H9 (cell line): Measurements from ENCODE around the gene EMP3. TPM values are rescaled to one million over a fixed set of nuclear protein-coding genes. Genes with fewer than 3 reads are reported as not detected.
A peak's percentile ranks its signal among the peaks of the same experiment; 100 is the strongest.

Experiments used
- DNase-seq: peaks from one replicate; pipeline ENCODE4 v3.0.0-alpha.2; 2017
- H2AFZ ChIP-seq: one replicate; pipeline ENCODE4 v1.6.1; 2013; ENCODE audit warnings: mild to moderate bottlenecking, low read length, control low read depth, moderate library complexity
- H2AK5ac ChIP-seq: 2 replicates; pipeline ENCODE4 v1.6.1; 2013; ENCODE audit warnings: low read length, control low read depth, mixed read lengths; ENCODE audit not compliant: insufficient read length
- H2BK120ac ChIP-seq: one replicate; pipeline ENCODE4 v1.6.1; 2013; ENCODE audit warnings: low read depth, mild to moderate bottlenecking, low read length, control low read depth, inconsistent platforms; ENCODE audit not compliant: poor library complexity, severe bottlenecking
- H2BK12ac ChIP-seq: 2 replicates; pipeline ENCODE4 v1.6.1; 2013; ENCODE audit warnings: low read length, control low read depth, mixed read lengths, low read depth; ENCODE audit not compliant: insufficient read length
- H2BK15ac ChIP-seq: 2 replicates; pipeline ENCODE4 v1.6.1; 2013; ENCODE audit warnings: low read depth, low read length, control low read depth
- H2BK20ac ChIP-seq: one replicate; pipeline ENCODE4 v1.6.1; 2013; ENCODE audit warnings: low read depth, mild to moderate bottlenecking, low read length, control low read depth, inconsistent platforms; ENCODE audit not compliant: poor library complexity, severe bottlenecking
- H2BK5ac ChIP-seq: 2 replicates; pipeline ENCODE4 v1.6.1; 2013; ENCODE audit warnings: low read length, control low read depth, mixed read lengths; ENCODE audit not compliant: insufficient read length
- H3K14ac ChIP-seq: 2 replicates; pipeline ENCODE4 v1.6.1; 2013; ENCODE audit warnings: low read length, control low read depth; ENCODE audit not compliant: insufficient read depth
- H3K18ac ChIP-seq: 2 replicates; pipeline ENCODE4 v1.6.1; 2013; ENCODE audit warnings: low read depth, mild to moderate bottlenecking, mixed read lengths, low read length, control low read depth; ENCODE audit not compliant: insufficient read length
- H3K23ac ChIP-seq: 2 replicates; pipeline ENCODE4 v1.6.1; 2013; ENCODE audit warnings: low read length, control low read depth, mixed read lengths, low read depth; ENCODE audit not compliant: insufficient read length
- H3K23me2 ChIP-seq: 2 replicates; pipeline ENCODE4 v1.6.1; 2013; ENCODE audit warnings: low read depth, mild to moderate bottlenecking, mixed read lengths, low read length, control low read depth; ENCODE audit not compliant: insufficient read length, poor library complexity, severe bottlenecking
- H3K27ac ChIP-seq: 2 replicates; pipeline ENCODE4 v1.5.1; 2013; ENCODE audit warnings: low read length, control low read depth, mixed read lengths, low read depth; ENCODE audit not compliant: insufficient read length
- H3K27me3 ChIP-seq: 2 replicates; pipeline ENCODE4 v1.6.1; 2013; ENCODE audit warnings: low read length, control low read depth, inconsistent platforms; ENCODE audit not compliant: insufficient read depth
- H3K4ac ChIP-seq: 2 replicates; pipeline ENCODE4 v1.6.1; 2013; ENCODE audit warnings: low read depth, mild to moderate bottlenecking, control low read depth, inconsistent platforms, low read length, moderate library complexity
- H3K4me1 ChIP-seq: 2 replicates; pipeline ENCODE4 v1.6.1; 2013; ENCODE audit warnings: low read length, control low read depth, inconsistent platforms; ENCODE audit not compliant: insufficient read depth
- H3K4me2 ChIP-seq: 2 replicates; pipeline ENCODE4 v1.6.1; 2013; ENCODE audit warnings: low read length, control low read depth, mixed read lengths; ENCODE audit not compliant: insufficient read length, insufficient read depth
- H3K56ac ChIP-seq: 2 replicates; pipeline ENCODE4 v1.6.1; 2013; ENCODE audit warnings: low read depth, mild to moderate bottlenecking, mixed read lengths, low read length, control low read depth; ENCODE audit not compliant: insufficient read length
- H3K79me1 ChIP-seq: 2 replicates; pipeline ENCODE4 v1.6.1; 2013; ENCODE audit warnings: low read depth, mild to moderate bottlenecking, moderate library complexity, low read length, control low read depth, inconsistent platforms; ENCODE audit not compliant: insufficient read depth, poor library complexity, severe bottlenecking
- H3K79me2 ChIP-seq: 2 replicates; pipeline ENCODE4 v1.6.1; 2013; ENCODE audit warnings: low read length, control low read depth, inconsistent platforms; ENCODE audit not compliant: insufficient read depth
- H3K9ac ChIP-seq: 2 replicates; pipeline ENCODE4 v1.6.1; 2013; ENCODE audit warnings: low read length, control low read depth, mixed read lengths; ENCODE audit not compliant: insufficient read length; ENCODE audit errors: extremely low read depth
- H3K9me3 ChIP-seq: one replicate; pipeline ENCODE4 v1.6.1; 2013; ENCODE audit warnings: low read depth, low read length, inconsistent platforms; ENCODE audit not compliant: control insufficient read depth
- H3T11ph ChIP-seq: one replicate; pipeline ENCODE4 v1.6.1; 2013; ENCODE audit warnings: mild to moderate bottlenecking, low read length, control low read depth, inconsistent platforms
- H4K20me1 ChIP-seq: one replicate; pipeline ENCODE4 v1.6.1; 2013; ENCODE audit not compliant: control insufficient read depth, insufficient read length, insufficient read depth
- H4K5ac ChIP-seq: 2 replicates; pipeline ENCODE4 v1.6.1; 2013; ENCODE audit warnings: low read depth, mild to moderate bottlenecking, mixed read lengths, low read length, control low read depth; ENCODE audit not compliant: insufficient read length
- H4K8ac ChIP-seq: replicated peaks from 2 replicates; pipeline ENCODE4 v1.6.1; 2013; ENCODE audit warnings: low read length, control low read depth, mixed read lengths, low read depth; ENCODE audit not compliant: insufficient read length
- H4K91ac ChIP-seq: 2 replicates; pipeline ENCODE4 v1.6.1; 2013; ENCODE audit warnings: low read depth, mild to moderate bottlenecking, moderate library complexity, mixed read lengths, low read length, control low read depth; ENCODE audit not compliant: insufficient read length
- H3K27ac Mint-ChIP-seq, 3 experiments: 2 replicates in 2 of 3; 3 replicates in 1 of 3; pipeline ENCODE4 v1.8.0; 2020 to 2021; ENCODE audit warnings: mixed read lengths in 3 of 3, mild to moderate bottlenecking in 1 of 3, moderate library complexity in 1 of 3
- H3K27me3 Mint-ChIP-seq: 2 replicates; pipeline ENCODE4 v1.8.0; 2021; ENCODE audit warnings: low read depth, mild to moderate bottlenecking, moderate library complexity, mixed read lengths
- H3K36me3 Mint-ChIP-seq, 3 experiments: 2 replicates in 2 of 3; 3 replicates in 1 of 3; pipeline ENCODE4 v1.8.0; 2020 to 2021; ENCODE audit warnings: low read depth in 3 of 3, mixed read lengths in 3 of 3; ENCODE audit not compliant: insufficient read depth in 1 of 3
- H3K4me1 Mint-ChIP-seq, 2 experiments: 2 replicates each; pipeline ENCODE4 v1.8.0; 2020; ENCODE audit warnings: mixed read lengths in 2 of 2
- H3K4me3 Mint-ChIP-seq, 2 experiments: 2 replicates in 1 of 2; 3 replicates in 1 of 2; pipeline ENCODE4 v1.8.0; 2020 to 2021; ENCODE audit warnings: mild to moderate bottlenecking in 2 of 2, mixed read lengths in 2 of 2, moderate library complexity in 1 of 2
- H3K9me3 Mint-ChIP-seq, 2 experiments: 2 replicates in 1 of 2; 3 replicates in 1 of 2; pipeline ENCODE4 v1.8.0; 2020; ENCODE audit warnings: mild to moderate bottlenecking in 2 of 2, mixed read lengths in 2 of 2, moderate library complexity in 1 of 2
- CTCF ChIP-seq: fragments of 200-600 bp; sonication (generic); conservative IDR thresholded peaks from 3 replicates; pipeline ENCODE4 v1.8.0; 2021; ENCODE audit warnings: antibody characterized with exemption, mild to moderate bottlenecking
- WGBS: extraction: QIAGEN DNeasy Blood & Tissue Kit; methylation state at CpG from one replicate; pipeline ENCODE4 v1.1.7; 2013; ENCODE audit warnings: missing lambda C conversion rate, low lambda C conversion rate, mixed read lengths; ENCODE audit not compliant: insufficient read length; ENCODE audit errors: extremely low coverage; 5-methylcytosine and 5-hydroxymethylcytosine counted together
- total RNA-seq: library from RNA; stranded (reverse); gene quantifications from 2 replicates; pipeline ENCODE4 v1.2.1, GENCODE V29; 2021

The EMP3 gene
- total RNA-seq, 1 experiment from 2014 or later: 9.6 TPM

GRCh38 chr19:48321372-48321621 is 4.1 kb upstream of the EMP3 start:
- Histone ChIP-seq H4K91ac (no peak overlapping the region), H3K56ac (no peak overlapping the region), H3T11ph (no peak overlapping the region), H3K4me1 (no peaks in the 10 kb centered on the region), H3K4me2 (peak overlapping the region; percentile 53), H3K79me2 (no peaks in the 10 kb centered on the region), H2AK5ac (no peak overlapping the region), H3K9me3 (no peaks in the 10 kb centered on the region), H3K27me3 (no peaks in the 10 kb centered on the region), H3K23me2 (peaks cover 11% of the 10 kb centered on the region), H2BK120ac (no peak overlapping the region), H4K5ac (no peak overlapping the region), H2BK12ac (no peak overlapping the region), H3K79me1 (no peaks in the 10 kb centered on the region), H3K23ac (no peak overlapping the region), H4K8ac (no peak overlapping the region), H2AFZ (no peak overlapping the region), H4K20me1 (no peaks in the 10 kb centered on the region), H3K9ac (peak overlapping the region; percentile 68), H3K14ac (peak overlapping the region; percentile 90), H3K4ac (no peak overlapping the region), H3K27ac (no peak overlapping the region), H2BK15ac (no peak overlapping the region), H2BK5ac (no peak overlapping the region), H3K18ac (peak overlapping the region; percentile 78), H2BK20ac (no peak overlapping the region)
- peak overlapping the region; percentile 98 to 99 (median 98) for H3K27ac Mint-ChIP-seq
- WGBS: no CpG with 5 or more reads among the region's 22 CpGs
- peaks cover 40 to 57% of the 10 kb centered on the region in 2 experiments for H3K4me1 Mint-ChIP-seq
- no peak for TF ChIP-seq CTCF
- peak; percentile 100 for DNase-seq
- H3K36me3 Mint-ChIP-seq: no peaks in the 10 kb centered on the region; a peak in 1 of 7 replicates
- no peaks in the 10 kb centered on the region for H3K9me3 Mint-ChIP-seq
- H3K27me3 Mint-ChIP-seq: peaks cover 16% of the 10 kb centered on the region
- H3K4me3 Mint-ChIP-seq: peak overlapping the region; percentile 81 to 91
